C4-2B (cell line): ENCODE data around the gene LARGE1.

Source experiments
- H3K27ac ChIP-seq: fragments of 450-650 bp; 2 replicates; pipeline ENCODE4 v1.5.1; 2017
- ZFX ChIP-seq: fragments of 450-650 bp; IDR thresholded peaks from 2 replicates; pipeline ENCODE4 v1.6.1; 2017
- TF ChIP-seq, protein P1 (sequence below): fragments of 450-650 bp; conservative IDR thresholded peaks from 2 replicates; pipeline ENCODE4 v1.5.1; 2017; ENCODE audit warnings: mild to moderate bottlenecking

LARGE1 gene

DNA sequence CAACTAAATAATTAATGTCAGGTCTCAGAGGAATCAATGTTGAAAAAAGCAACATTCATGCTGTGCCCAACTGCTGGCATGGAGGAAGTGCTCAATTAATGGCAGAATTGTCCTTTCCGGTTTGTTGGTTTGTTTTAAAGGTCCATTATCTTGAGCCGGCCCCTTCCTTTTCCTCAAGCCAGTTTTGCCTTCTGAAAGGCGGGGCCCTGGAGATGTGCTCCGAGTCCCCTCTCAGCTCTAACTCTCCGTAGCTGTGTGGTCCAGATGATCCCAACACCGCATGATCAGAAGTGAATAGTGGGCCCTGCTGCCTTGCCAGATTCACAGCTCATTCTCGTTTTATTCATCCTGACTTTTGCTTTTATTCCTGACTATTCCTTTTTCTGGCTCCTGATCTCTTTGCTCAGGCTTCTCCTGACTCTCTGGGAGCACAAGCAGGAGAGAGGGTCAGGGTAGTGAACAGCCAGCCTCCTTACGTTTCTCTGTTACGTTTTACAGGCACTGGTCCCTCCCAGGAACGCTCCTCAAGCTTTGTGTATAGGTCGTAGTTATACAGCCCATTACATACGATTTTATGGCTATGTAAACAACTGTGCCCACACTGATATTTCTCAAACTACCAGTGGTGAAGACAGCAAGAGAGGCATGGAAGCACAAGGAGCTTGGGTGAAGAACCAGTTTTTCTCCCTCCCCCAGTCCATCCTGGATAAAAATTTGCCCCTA lies 265.9 kb downstream of the LARGE1 start:
- no peak overlapping the region for H3K27ac ChIP-seq
- TF ChIP-seq, protein P1, sequence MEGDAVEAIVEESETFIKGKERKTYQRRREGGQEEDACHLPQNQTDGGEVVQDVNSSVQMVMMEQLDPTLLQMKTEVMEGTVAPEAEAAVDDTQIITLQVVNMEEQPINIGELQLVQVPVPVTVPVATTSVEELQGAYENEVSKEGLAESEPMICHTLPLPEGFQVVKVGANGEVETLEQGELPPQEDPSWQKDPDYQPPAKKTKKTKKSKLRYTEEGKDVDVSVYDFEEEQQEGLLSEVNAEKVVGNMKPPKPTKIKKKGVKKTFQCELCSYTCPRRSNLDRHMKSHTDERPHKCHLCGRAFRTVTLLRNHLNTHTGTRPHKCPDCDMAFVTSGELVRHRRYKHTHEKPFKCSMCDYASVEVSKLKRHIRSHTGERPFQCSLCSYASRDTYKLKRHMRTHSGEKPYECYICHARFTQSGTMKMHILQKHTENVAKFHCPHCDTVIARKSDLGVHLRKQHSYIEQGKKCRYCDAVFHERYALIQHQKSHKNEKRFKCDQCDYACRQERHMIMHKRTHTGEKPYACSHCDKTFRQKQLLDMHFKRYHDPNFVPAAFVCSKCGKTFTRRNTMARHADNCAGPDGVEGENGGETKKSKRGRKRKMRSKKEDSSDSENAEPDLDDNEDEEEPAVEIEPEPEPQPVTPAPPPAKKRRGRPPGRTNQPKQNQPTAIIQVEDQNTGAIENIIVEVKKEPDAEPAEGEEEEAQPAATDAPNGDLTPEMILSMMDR, result no peak
- TF ChIP-seq ZFX, result no peak

DNA sequence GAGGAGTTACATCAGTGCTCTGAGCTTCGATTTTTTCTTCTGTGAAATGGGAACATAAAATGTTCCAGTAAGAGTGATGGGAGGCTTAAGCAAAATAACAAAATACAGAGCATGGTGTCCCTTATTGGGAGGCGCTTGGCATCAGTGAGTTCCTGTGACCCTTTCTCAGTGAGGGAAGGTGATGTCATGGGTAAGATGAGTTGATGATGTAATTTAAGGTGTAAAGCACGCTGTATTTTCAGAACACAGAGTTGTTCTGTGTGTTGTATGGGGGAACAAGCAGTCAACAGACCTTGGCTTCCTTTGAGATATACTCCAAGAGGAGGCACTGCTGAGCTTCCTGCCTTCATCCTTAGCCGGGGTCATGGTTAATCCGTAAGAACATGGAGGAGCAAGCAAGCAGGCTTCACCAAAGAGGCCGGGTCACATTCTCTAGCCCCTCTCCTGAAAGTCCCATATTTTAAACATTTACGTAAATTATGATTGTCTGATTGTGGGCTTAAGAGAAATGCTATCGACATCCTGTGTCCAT lies 266.7 kb downstream of the LARGE1 start:
- no peak overlapping the region for H3K27ac ChIP-seq
- no peak for TF ChIP-seq ZFX
- TF ChIP-seq, protein P1, result no peak

DNA sequence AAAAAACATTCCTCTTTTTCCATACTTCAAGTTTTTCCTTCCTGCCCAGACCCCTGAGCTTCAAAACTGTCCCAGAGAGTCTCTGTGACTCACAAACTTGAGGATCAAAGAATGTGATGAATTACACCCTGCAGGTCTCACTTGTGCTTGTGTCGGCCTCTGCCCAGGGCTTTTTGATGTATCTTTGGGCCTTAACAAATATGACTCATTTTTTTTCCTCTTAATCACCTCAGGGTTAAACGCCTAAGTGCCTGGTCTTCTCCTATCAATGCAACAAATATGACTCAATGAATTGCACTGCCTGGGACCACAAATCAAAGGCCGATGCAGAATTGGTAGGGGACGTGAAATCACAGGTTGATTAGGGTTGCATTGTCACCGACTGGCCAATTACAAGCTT lies 267.7 kb downstream of the LARGE1 start:
- TF ChIP-seq ZFX, result no peak
- TF ChIP-seq, protein P1, result no peak
- no peak overlapping the region for H3K27ac ChIP-seq

DNA sequence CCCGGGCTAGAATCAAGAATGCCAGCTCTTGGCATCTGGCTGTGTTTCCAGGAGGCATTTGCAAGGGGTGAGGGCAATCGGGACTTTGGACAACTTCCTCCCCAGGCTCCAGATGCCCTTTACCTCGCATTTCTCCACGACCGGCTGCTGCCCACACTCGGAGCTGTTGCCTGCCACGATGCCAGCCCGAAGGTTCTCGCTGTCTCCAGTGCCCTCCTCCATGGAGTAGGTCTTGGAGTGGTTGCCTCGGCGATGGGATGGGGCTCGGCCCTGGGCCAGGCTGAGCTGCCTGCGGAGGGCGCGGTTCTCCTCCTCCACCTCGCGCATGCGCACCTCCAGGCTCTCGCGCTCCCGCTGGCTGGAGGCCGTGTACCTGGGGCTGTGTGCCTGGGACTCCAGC lies 270.0 kb downstream of the LARGE1 start:
- no peak for TF ChIP-seq ZFX
- no peak overlapping the region for H3K27ac ChIP-seq

DNA sequence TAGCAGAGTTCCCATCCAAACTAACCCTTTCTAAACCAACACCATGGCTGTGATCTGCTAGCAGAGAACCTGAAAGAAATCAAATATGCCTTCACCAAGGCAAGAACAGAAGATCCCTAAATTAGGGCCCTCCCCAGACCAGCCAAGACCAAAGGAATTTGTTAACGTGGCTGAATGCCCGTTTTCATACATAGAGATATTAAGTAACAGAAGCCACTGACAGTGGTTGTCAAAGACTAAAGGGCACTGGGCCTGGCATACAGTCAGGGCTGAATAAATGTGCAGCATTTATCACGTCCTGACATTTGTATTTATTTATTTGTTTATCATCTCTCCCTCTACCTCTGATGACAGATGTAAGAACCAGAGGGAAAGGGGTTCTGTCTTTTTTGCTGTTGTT lies 271.8 kb downstream of the LARGE1 start:
- TF ChIP-seq, protein P1, result no peak
- no peak for TF ChIP-seq ZFX
- no peak overlapping the region for H3K27ac ChIP-seq

DNA sequence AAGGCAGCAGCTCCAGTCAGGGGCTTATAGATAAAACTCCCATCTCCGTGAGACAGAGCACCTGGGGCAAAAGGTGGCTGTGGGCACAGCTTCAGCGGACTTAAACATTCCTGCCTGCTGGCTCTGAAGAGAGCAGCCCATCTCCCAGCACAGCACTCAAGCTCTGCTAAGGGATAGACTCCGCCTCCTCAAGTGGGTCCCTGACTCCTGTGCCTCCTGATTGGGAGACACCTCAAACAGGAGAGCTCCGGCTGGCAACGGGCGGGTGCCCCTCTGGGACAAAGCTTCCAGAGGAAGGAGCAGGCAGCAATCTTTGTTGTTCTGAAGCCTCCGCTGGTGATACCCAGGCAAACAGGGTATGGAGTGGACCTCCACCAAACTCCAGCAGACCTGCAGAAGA lies 279.4 kb downstream of the LARGE1 start:
- TF ChIP-seq, protein P1, result no peak
- TF ChIP-seq ZFX, result no peak

DNA sequence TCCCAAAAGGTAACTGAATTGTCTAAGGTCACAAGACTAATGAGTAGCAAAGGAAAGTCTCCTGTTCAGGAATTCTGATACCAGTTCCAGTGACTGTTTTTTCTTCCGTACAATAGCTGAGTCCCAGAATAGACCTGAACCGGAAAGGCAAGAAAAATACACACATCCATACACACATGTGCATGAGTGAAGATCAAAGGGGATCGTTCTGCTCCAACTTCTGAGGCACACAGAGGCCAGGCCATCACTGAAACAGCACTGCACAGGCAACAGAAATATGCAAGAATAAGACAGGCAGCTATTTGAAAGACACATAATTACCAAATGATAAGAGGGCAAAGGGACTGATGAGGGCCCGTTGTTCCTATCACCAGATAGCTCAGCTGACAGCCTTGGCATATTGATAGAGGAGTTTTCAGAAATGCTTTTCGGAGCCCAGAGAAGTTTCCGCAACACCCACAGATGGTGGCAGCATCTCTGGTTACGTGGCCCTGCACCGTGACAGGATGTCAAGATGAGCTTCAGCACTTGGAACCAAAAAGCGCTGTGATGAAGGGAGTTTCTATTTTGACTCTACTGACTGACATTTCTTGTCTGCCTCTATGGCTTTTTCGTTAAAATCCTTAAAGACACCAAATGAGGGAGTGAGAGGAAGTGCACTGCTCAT lies 280.6 kb downstream of the LARGE1 start:
- no peak overlapping the region for H3K27ac ChIP-seq
- no peak for TF ChIP-seq ZFX
- TF ChIP-seq, protein P1, result no peak

More for the DNA sequence above, 279.4 kb downstream of the LARGE1 start:
- no peak overlapping the region for H3K27ac ChIP-seq
